ENCODE measurements around the gene NFRKB.

The NFRKB gene

GRCh38 chr11:129865701-129866100 lies 29.7 kb downstream of the NFRKB start:
- H4K20me1 ChIP-seq (ENCODE audit: insufficient read depth, low read length) = peaks cover 2% of the 10 kb centered on the region; the same call in 1 of the 2 replicates
- no peaks in the 10 kb centered on the region for H3K27me3 ChIP-seq (ENCODE audit: insufficient read depth, low read length, poor library complexity)
- H3K4me1 ChIP-seq (ENCODE audit: insufficient read depth, low read length) = no peaks in the 10 kb centered on the region
- TF ChIP-seq EZH2 (IDR thresholded peaks at IDR 0.05; ENCODE audit: borderline replicate concordance, low read depth, low read length, severe bottlenecking) = no peak
- DNase-seq (peak; percentile 42), ATAC-seq (ENCODE audit: insufficient read depth, low read depth) (peak; percentile 84)
- no peaks in the 10 kb centered on the region for H3K79me2 ChIP-seq (ENCODE audit: insufficient read depth, low read length)
- H3K4me2 ChIP-seq (ENCODE audit: insufficient read depth, low read length) = no peak overlapping the region
- no peak overlapping the region for H2AFZ ChIP-seq (ENCODE audit: low read depth, low read length)
- no peak overlapping the region for H3K27ac ChIP-seq (ENCODE audit: low read length)
- peaks cover 93% of the 10 kb centered on the region for H3K36me3 ChIP-seq (ENCODE audit: insufficient read depth, low read length)
- no peak overlapping the region for H3K4me3 ChIP-seq (ENCODE audit: low read depth in 1 of 2, low read length in 2 of 2)
- no peak overlapping the region for H3K9ac ChIP-seq (ENCODE audit: low read depth, low read length)
- no peaks in the 10 kb centered on the region for H3K9me3 ChIP-seq (ENCODE audit: insufficient read depth, low read length, severe bottlenecking)

- Histone ChIP-seq H3K4me1 (ENCODE audit: insufficient read depth, low read length) (no peaks in the 10 kb centered on the region), H3K79me2 (ENCODE audit: insufficient read depth, low read length) (no peaks in the 10 kb centered on the region), H3K36me3 (ENCODE audit: insufficient read depth, low read length) (peaks cover 88% of the 10 kb centered on the region), H3K4me3 (ENCODE audit: low read depth in 1 of 2, low read length in 2 of 2) (no peak overlapping the region), H3K27me3 (ENCODE audit: insufficient read depth, low read length, poor library complexity) (no peaks in the 10 kb centered on the region), H3K9me3 (ENCODE audit: insufficient read depth, low read length, severe bottlenecking) (no peaks in the 10 kb centered on the region), H3K27ac (ENCODE audit: low read length) (no peak overlapping the region), H3K4me2 (ENCODE audit: insufficient read depth, low read length) (no peak overlapping the region), H3K9ac (ENCODE audit: low read depth, low read length) (no peak overlapping the region), H4K20me1 (ENCODE audit: insufficient read depth, low read length) (peaks cover 2% of the 10 kb centered on the region; the same call in 1 of the 2 replicates), H2AFZ (ENCODE audit: low read depth, low read length) (no peak overlapping the region)
- TF ChIP-seq CTCF (IDR thresholded peaks at IDR 0.05; ENCODE audit: borderline replicate concordance, extremely low read depth, low read length, poor library complexity, severe bottlenecking) (no peak), EZH2 (IDR thresholded peaks at IDR 0.05; ENCODE audit: borderline replicate concordance, low read depth, low read length, severe bottlenecking) (no peak)
- ATAC-seq (ENCODE audit: insufficient read depth, low read depth) = no peak
- DNase-seq = no peak
These were observed 30.6 kb downstream of the NFRKB start for GRCh38 chr11:129864811-129865210.

GRCh38 chr11:129861702-129862522 lies 33.5 kb downstream of the NFRKB start:
- ATAC-seq (ENCODE audit: insufficient read depth, low read depth) (no peak), DNase-seq (no peak)
- TF ChIP-seq CTCF (IDR thresholded peaks at IDR 0.05; ENCODE audit: borderline replicate concordance, extremely low read depth, low read length, poor library complexity, severe bottlenecking) = no peak
- TF ChIP-seq EZH2 (IDR thresholded peaks at IDR 0.05; ENCODE audit: borderline replicate concordance, low read depth, low read length, severe bottlenecking) = no peak
- H3K9ac ChIP-seq (ENCODE audit: low read depth, low read length) = no peak overlapping the region
- H3K9me3 ChIP-seq (ENCODE audit: insufficient read depth, low read length, severe bottlenecking) = no peaks in the 10 kb centered on the region
- H3K79me2 ChIP-seq (ENCODE audit: insufficient read depth, low read length) = no peaks in the 10 kb centered on the region
- no peaks in the 10 kb centered on the region for H3K4me1 ChIP-seq (ENCODE audit: insufficient read depth, low read length)
- no peak overlapping the region for H3K4me2 ChIP-seq (ENCODE audit: insufficient read depth, low read length)
- peaks cover 2% of the 10 kb centered on the region; the same call in 1 of the 2 replicates for H4K20me1 ChIP-seq (ENCODE audit: insufficient read depth, low read length)
- no peak overlapping the region for H3K27ac ChIP-seq (ENCODE audit: low read length)
- H3K27me3 ChIP-seq (ENCODE audit: insufficient read depth, low read length, poor library complexity) = no peaks in the 10 kb centered on the region
- H2AFZ ChIP-seq (ENCODE audit: low read depth, low read length) = no peak overlapping the region
- H3K4me3 ChIP-seq (ENCODE audit: low read depth in 1 of 2, low read length in 2 of 2) = no peak overlapping the region
- peaks cover 62% of the 10 kb centered on the region for H3K36me3 ChIP-seq (ENCODE audit: insufficient read depth, low read length)

GRCh38 chr11:129856036-129856435 lies 39.3 kb downstream of the NFRKB start:
- Histone ChIP-seq H2AFZ (ENCODE audit: low read depth, low read length) (no peak overlapping the region), H3K4me3 (ENCODE audit: low read depth in 1 of 2, low read length in 2 of 2) (no peak overlapping the region), H3K79me2 (ENCODE audit: insufficient read depth, low read length) (no peaks in the 10 kb centered on the region), H3K27ac (ENCODE audit: low read length) (no peak overlapping the region), H4K20me1 (ENCODE audit: insufficient read depth, low read length) (peaks cover 4% of the 10 kb centered on the region; the same call in 1 of the 2 replicates), H3K4me1 (ENCODE audit: insufficient read depth, low read length) (peaks cover 15% of the 10 kb centered on the region), H3K27me3 (ENCODE audit: insufficient read depth, low read length, poor library complexity) (no peaks in the 10 kb centered on the region), H3K9ac (ENCODE audit: low read depth, low read length) (no peak overlapping the region), H3K4me2 (ENCODE audit: insufficient read depth, low read length) (no peak overlapping the region), H3K36me3 (ENCODE audit: insufficient read depth, low read length) (peaks cover 7% of the 10 kb centered on the region; the same call in 1 of the 2 replicates), H3K9me3 (ENCODE audit: insufficient read depth, low read length, severe bottlenecking) (no peaks in the 10 kb centered on the region)
- DNase-seq = no peak
- no peak for ATAC-seq (ENCODE audit: insufficient read depth, low read depth)
- TF ChIP-seq EZH2 (IDR thresholded peaks at IDR 0.05; ENCODE audit: borderline replicate concordance, low read depth, low read length, severe bottlenecking) = no peak

All from DND-41 (cell line).